NCI-H1105 (cell line): ENCODE results near the gene CAP2.
"Not testable (repeated sequence)": the region's sequence is repeated elsewhere in the genome, so short reads cannot be mapped to it uniquely, and the experiment has no call there.

Experiments
- DNase-seq: peaks from one replicate; lab custom pipeline; 2025; lab: John Stamatoyannopoulos, UW

Gene CAP2

DNA sequence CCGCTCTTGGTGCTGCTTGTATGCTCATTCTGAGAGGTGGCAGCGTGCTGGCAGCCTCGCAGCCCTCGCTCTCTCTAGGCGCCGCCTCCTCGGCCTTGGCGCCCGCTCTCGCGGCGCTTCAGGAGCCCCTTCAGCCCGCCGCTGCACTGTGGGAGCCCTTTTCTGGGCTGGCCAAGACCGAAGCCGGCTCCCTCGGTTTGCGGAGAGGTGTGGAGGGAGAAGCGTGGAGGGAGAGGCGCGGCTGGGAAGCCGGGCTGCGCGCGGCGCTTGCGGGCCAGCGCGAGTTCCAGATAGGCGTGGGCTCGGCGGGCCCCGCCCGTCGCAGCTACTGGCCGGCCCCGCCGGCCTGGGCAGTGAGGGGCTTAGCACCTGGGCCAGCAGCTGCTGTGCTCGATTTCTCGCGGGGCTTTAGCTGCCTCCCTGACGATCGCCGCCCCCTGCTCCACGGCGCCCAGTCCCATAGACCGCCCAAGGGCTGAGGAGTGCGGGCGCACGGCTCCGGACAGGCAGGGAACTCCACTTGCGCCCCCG lies 187.2 kb downstream of the CAP2 start:
- DNase-seq, result no peak

- DNase-seq, result not testable (repeated sequence)
Observed at GRCh38 chr6:17581282-17581681, 187.9 kb downstream of the CAP2 start.

- DNase-seq, result no peak
Observed at GRCh38 chr6:17583811-17584210, 190.4 kb downstream of the CAP2 start.

DNA sequence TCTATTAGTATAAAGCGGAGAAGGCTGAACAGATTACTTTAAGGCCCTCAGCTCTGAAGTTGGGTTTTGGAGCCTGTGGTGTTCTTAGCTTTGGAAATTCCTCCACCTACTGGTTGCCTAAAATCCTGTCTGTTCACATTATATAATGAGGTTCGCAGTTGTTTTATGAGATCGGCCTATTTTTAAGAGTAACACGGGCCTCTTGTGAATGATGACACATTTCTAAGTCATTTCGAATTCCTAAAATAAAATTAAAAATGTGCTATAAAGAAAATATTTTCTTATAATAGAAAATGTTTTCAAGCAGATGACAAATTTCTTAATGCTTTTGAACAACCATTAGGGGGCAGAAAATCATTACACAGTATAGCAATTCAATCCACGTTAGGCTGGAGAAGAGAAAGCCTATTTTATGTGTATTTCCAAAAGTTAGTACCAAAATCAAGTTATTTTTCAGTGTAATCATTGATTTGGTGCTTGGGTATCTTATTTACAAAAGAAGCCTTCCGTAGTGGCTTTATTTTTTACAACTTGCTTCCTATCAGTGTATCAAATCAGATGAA lies 190.9 kb downstream of the CAP2 start:
- peak; percentile 48 for DNase-seq

DNA sequence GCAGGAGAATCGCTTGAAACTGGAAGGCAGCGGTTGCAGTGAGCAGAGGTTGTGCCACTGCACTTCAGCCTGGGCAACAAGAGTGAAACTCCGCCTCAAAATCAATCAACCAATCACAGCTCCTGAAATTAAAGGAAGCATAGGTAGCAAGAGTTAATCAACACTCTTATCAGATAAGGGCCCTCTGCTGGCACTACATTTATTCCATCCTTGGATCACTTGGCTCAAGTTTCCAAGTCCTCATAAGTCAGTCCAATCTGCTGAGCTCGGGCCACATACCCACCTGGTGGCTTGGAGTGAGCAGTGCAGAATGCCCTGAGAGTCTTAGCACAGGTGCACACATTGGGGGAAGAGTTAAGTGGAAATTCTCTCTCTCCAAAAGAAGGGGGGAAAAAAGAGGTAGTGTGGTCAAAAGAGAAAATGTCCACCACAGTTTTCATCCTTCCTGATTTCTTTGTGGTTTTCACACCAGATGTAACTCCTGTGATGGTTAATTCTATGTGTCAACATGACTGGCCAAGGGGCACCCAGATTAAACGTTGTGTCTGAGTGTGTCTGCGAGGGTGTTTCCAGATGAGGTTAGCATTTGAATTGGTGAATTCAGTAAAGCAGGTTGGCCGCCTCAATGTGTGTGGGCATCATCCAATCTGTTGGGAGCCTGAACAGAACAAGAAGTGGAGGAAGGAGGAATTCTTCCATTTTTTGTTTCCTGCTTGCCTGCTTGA lies 192.5 kb downstream of the CAP2 start:
- no peak for DNase-seq

DNA sequence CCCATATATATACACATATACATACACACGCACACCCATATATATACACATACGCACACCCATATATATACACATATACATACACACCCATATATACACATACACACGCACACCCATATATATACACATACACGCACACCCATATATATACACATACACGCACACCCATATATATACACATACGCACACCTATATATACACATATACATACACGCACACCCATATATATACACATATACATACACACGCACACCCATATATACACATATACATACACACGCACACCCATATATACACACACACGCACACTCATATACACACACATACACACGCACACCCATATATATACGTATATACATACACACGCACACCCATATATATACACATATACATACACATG lies 193.2 kb downstream of the CAP2 start:
- DNase-seq, result not testable (repeated sequence)

DNA sequence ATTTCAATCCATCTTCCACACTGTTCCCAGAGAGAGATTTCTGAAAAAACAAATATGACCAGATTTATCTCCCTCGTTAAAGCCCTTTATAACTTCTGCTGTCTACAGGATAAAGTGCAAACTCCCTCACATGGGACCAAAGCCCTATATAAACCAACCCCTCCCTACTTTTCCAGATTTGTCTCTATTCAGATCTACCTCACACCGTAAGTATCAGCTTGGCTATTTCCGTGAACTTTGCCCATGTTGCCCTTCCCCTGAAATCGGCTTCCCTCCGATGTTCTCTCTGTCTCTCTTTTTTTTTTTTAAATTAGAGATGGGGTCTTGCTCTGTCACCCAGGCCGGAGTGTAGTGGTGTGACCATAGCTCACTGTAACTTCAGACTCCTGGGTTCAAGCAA lies 194.6 kb downstream of the CAP2 start:
- no peak for DNase-seq

GRCh38 chr6:17589406-17590096 lies 196.2 kb downstream of the CAP2 start:
- DNase-seq, result no peak

DNA sequence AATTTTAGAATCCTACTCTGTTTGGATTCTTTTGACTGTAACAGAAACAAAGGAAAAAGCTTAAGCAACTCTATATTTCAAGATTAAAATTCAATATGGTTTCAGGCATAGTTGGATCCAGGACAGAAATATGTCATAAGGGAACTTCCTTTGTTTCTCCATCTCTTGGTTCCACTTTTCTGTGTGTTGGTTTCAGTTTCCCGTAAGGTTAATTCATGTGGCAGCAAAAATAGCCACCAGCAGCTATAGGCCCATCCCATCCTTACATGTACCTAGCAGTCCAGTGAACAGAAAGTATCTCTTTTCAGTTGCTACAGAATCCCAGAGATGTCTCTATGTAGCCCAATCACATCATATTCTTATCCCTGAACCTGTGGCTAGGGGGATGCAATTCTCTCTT lies 197.9 kb downstream of the CAP2 start:
- DNase-seq, result no peak

GRCh38 chr6:17593246-17593645 lies 199.9 kb downstream of the CAP2 start:
- DNase-seq, result no peak

DNA sequence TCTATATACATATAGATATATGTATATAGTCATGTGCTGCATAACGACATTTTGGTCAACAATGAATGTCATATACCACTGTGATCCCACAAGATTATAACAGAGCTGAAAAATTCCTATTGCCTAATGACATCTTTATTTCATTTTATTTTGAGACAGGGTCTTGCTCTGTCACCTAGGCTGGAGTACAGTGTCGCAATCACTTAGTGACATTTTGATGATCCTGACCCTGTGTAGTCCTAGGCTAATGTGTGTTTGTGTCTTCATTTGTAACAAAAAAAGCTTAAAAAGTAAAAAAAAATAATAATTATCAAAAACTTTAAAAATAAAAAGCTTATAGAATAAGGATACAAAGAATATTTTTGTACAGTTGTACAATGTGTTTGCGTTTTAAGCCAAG lies 202.7 kb downstream of the CAP2 start:
- DNase-seq, result no peak

- DNase-seq, result peak; percentile 94
Observed at GRCh38 chr6:17599877-17600526, 206.6 kb downstream of the CAP2 start, which contains the start of gene FAM8A1. Gene FAM8A1, plus strand, starts transcription at chr6:17600302. Its CDS starts 108 bp downstream, at chr6:17600410.

DNA sequence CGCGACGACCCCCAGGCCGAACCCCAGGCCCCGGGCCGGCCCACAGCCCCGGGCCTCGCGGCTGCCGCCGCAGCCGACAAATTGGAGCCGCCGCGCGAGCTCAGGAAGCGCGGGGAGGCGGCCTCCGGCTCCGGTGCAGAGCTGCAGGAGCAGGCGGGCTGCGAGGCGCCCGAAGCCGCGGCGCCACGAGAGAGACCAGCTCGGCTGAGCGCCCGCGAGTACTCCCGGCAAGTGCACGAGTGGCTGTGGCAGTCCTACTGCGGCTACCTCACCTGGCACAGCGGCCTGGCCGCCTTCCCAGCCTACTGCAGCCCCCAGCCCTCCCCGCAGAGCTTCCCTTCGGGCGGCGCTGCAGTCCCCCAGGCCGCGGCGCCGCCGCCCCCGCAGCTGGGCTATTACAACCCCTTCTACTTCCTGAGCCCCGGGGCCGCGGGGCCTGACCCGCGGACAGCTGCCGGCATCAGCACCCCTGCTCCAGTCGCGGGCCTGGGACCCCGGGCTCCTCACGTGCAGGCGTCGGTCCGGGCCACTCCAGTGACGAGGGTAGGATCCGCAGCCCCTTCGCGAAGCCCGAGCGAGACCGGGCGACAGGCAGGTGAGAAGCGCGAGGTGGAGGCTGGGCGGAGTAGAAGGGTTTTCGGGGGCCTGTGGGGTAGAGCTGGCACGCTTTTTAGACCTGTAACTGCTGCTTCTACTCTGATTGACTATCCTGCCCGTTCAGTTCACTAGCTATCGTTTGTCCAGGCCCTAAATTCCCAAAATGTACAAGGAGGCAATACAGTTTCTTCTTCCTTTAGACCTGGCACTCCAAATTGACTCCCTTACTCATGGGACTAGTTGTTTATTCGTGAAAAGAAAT lies 207.4 kb downstream of the CAP2 start:
- DNase-seq, result peak; percentile 33

DNA sequence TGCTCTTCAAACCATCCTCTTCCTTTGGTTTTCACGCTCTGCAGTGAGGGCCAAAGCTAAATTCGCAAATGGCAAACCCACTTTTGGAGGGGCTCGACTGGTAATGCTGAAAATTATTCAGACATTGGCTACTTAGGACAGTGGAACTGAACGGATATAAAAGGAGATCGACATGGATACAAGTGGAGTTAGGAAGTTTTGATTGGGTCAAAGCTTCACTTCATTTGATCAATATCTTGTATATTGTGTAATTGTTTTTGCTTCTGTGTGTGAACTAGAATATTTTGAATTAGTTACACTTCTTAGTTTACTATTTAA lies 207.9 kb downstream of the CAP2 start:
- no peak for DNase-seq

- DNase-seq, result no peak
Observed at GRCh38 chr6:17602888-17603287, 209.5 kb downstream of the CAP2 start.

- no peak for DNase-seq
Observed at GRCh38 chr6:17606606-17607005, 213.2 kb downstream of the CAP2 start.
